HCT116 (cell line): ENCODE results near the gene CDK2AP2.

ENCODE experiments used
- EZH2 ChIP-seq: fragments of 200-600 bp; sonication (generic); IDR thresholded peaks from 2 replicates; pipeline ENCODE4 v1.6.1; 2017; ENCODE audit warnings: antibody characterized with exemption, mixed run types
- JUND ChIP-seq: IDR thresholded peaks from 2 replicates; pipeline ENCODE4 v1.6.1; 2012
- POLR2A ChIP-seq: IDR thresholded peaks from 2 replicates; pipeline ENCODE4 v1.7.0; 2011; ENCODE audit warnings: borderline replicate concordance; ENCODE audit not compliant: insufficient read depth, insufficient read length; ENCODE audit errors: extremely low read depth
- POLR2AphosphoS5 ChIP-seq: IDR thresholded peaks from 2 replicates; pipeline ENCODE4 v1.6.1; 2011; ENCODE audit warnings: mild to moderate bottlenecking, low read depth, low read length, moderate library complexity
- TCF7L2 ChIP-seq: IDR thresholded peaks from 2 replicates; pipeline ENCODE4 v1.7.0; 2011; ENCODE audit warnings: borderline replicate concordance, inconsistent platforms; ENCODE audit not compliant: insufficient read depth, insufficient read length; ENCODE audit errors: extremely low read depth
- TF ChIP-seq, protein P1 (sequence below), 3 experiments: fragments of 200-600 bp in 1 of 3; sonication (generic) in 1 of 3; IDR thresholded peaks in 2 of 3; conservative IDR thresholded peaks in 1 of 3; 2 replicates each; pipeline ENCODE4 v1.5.1; 2012 to 2017; ENCODE audit warnings: low read depth in 2 of 3, low read length in 2 of 3, antibody characterized with exemption in 1 of 3, borderline replicate concordance in 1 of 3, control low read depth in 1 of 3, mild to moderate bottlenecking in 1 of 3, mixed read lengths in 1 of 3, mixed run types in 1 of 3, moderate library complexity in 1 of 3; ENCODE audit not compliant: insufficient read depth in 1 of 3

DNA sequence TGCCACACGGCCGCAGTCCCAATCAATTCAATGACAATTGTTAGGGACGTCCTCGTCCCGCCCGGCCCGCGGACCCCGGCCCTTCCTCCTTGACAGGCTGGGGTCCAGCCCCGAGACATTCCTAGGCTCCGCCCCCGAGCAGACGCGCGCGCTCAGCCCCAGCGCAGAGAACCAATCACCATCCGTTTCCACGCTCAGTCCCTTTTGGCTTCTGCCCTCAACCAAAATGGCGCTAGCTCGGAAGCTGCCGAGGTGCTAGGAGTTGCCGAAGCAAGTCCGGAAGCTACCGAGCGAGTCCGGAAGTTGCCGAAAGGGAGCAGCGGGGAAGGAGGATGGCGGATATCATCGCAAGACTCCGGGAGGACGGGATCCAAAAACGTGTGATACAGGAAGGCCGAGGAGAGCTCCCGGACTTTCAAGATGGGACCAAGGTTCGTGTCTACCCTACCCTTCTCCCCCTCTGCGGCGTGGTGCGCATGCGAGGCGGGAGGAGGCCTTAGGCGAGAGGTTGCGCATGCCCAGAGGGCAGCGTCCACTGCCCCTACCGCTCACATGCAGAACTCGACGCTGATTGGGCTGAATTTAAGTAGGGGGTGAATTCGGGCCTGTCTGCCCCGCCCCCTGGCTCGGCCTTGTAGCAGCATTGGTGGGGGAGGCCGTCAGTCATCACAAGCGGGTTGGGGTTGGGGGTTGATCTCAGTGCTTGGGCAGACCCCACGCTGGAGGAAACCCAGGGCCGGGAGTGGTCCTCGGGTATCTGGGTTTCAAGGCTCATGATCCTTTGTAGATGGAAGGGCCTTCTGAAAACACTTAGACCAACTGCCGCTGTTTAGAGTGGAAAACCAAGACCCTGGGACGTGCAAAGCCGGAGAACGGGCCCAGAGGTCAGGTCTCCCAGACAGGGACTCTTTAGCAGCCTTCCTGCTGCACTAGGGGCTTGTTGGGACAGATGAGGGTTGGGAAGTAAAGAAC is 24.8 kb downstream of the CDK2AP2 start, which contains the start of gene AIP:
- TF ChIP-seq, protein P1, sequence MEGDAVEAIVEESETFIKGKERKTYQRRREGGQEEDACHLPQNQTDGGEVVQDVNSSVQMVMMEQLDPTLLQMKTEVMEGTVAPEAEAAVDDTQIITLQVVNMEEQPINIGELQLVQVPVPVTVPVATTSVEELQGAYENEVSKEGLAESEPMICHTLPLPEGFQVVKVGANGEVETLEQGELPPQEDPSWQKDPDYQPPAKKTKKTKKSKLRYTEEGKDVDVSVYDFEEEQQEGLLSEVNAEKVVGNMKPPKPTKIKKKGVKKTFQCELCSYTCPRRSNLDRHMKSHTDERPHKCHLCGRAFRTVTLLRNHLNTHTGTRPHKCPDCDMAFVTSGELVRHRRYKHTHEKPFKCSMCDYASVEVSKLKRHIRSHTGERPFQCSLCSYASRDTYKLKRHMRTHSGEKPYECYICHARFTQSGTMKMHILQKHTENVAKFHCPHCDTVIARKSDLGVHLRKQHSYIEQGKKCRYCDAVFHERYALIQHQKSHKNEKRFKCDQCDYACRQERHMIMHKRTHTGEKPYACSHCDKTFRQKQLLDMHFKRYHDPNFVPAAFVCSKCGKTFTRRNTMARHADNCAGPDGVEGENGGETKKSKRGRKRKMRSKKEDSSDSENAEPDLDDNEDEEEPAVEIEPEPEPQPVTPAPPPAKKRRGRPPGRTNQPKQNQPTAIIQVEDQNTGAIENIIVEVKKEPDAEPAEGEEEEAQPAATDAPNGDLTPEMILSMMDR (IDR thresholded peaks at IDR 0.05 in 2 of 3, conservative IDR thresholded peaks at IDR 0.05 in 1 of 3; ENCODE audit: borderline replicate concordance in 1 of 3, insufficient read depth in 1 of 3, low read depth in 2 of 3, low read length in 2 of 3), result 0 out of 6 replicates have a peak, but pooled peaks of 1 of the 3 experiments have one; percentile 11
- TF ChIP-seq TCF7L2, result no peak
- no peak for TF ChIP-seq POLR2A
- TF ChIP-seq POLR2AphosphoS5, result peak; percentile 62; the same call in 1 of the 2 replicates
- TF ChIP-seq EZH2, result no peak
- no peak for TF ChIP-seq JUND
